ENCODE data around the gene UBXN6. TPM values are rescaled to one million over a fixed set of nuclear protein-coding genes. Genes with fewer than 3 reads are reported as not detected.
A peak's percentile ranks its signal among the peaks of the same experiment; 100 is the strongest.

Gene UBXN6
- total RNA-seq, 1 donor from 2014 or later = 52.8 TPM

DNA sequence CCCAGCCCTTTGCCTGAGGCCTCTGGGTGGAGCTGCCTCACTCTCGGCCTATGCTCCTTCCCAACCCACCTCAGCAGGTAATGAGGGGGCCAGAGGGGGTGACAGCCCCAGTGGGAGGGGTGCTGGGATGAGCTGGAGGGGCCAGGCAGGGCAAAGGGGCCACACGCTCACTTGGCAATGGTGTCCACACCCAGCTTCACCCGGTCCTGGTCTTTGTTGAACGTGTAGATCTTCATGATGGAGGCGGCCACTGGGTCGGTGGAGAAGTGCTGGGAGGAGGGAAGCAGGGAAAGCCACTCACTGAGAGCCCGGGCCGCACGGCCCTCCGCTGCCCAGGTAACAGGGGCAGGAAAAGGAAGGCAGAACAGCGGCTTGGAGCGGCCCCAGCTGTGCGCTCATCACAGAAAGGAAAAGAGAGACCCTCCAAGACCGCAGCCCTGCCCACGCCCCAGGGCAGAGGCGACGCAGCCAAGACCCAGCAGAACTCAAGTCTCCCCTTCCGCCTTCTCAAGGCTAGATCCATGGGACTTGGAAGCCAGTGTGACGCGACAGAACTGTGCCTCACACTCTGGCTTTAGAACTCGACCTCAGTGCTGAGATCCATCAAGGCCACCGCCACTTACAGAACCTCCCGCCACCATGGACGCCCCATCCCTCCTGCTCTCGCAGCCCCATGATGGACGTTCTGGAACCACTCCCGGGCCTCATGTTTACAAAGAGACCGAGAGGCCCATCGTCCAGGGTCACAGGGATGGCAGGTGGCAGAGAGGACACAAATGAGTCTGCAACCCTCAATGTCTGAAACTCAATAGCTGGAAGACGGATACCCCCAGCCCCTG, 9.2 kb downstream of the UBXN6 start:
- Mint-ChIP-seq H3K27me3 (ENCODE audit: low read depth) (no peaks in the 10 kb centered on the region), H3K4me3 (ENCODE audit: low read depth) (no peak overlapping the region), H3K36me3 (ENCODE audit: low read depth) (peaks cover 35% of the 10 kb centered on the region), H3K4me1 (ENCODE audit: low read depth) (no peaks in the 10 kb centered on the region), H3K9me3 (no peaks in the 10 kb centered on the region), H3K27ac (no peak overlapping the region)
- no peak for DNase-seq (ENCODE audit: low spot score)
- intact Hi-C loops (cut with micrococcal nuclease) = no loop called here

DNA sequence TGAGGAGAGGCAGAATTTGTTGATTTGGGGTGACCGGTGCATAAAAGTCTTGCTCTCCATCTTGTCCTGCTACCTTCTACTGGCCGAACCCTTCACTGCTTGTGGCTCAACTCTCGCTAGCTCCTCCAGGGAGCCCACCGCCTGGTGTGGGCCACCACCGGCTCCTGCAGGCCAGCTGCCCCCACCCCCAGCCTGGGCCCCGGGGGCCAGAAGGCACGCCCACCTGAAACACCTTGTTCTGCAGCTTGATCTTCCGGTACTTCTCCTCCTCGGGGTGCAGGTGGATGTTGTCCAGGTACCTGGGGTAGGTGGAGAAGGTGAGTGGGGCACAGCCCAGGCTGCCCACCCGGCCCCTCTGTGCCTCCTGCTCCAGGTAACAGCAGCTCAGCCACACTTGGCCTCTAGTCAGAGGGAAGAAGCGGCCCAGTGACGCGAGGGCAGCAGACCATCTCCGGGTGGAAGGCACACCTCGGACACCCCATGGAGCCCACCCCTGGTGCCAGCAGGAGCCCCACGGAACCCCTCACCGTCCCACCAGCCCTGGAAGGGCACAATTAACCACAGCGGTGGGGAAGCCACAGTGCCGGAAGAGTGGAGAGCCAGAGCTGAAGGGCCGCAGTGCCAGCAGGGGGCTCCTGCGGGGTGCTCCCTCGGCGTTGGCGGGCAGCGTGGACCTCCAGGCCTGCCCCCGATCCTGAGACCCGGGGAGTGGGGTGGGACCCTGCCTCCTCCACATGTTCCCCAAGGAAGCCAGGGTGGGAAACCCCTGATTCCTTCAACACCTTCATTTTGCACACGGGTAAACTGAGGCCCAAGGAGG, 10.1 kb downstream of the UBXN6 start:
- Mint-ChIP-seq H3K4me1 (ENCODE audit: low read depth) (no peaks in the 10 kb centered on the region), H3K27me3 (ENCODE audit: low read depth) (no peaks in the 10 kb centered on the region), H3K9me3 (no peaks in the 10 kb centered on the region)

DNA sequence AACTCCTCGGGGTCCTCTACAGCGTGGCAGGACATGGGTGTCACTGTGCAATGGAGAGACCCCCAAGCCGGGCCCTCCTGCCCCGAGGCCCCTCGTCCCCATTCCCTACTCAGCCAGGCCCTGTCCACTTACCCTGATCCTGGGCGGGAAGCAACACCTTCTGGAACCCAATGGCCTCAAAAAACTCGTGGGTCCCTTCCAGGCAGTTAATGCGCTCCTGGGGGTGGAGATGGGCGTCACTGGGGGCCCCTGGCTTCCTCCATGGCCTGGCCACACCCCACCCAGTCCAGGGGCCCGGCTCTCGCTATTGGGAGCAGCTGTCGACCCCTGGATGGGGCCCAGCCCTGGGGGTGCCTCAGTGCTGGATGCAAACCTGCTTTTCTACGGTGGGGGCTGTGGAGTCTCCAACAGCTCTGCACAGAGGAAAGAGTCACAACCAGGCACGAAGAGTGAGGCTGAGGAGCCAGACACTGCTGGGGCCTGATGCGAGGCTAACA, 10.8 kb downstream of the UBXN6 start:
- Mint-ChIP-seq H3K4me1 (ENCODE audit: low read depth) (no peaks in the 10 kb centered on the region), H3K27ac (no peak overlapping the region), H3K36me3 (ENCODE audit: low read depth) (peaks cover 41% of the 10 kb centered on the region), H3K27me3 (ENCODE audit: low read depth) (no peaks in the 10 kb centered on the region), H3K4me3 (ENCODE audit: low read depth) (no peak overlapping the region), H3K9me3 (no peaks in the 10 kb centered on the region)
- intact Hi-C loops (cut with micrococcal nuclease) = no loop called here
- no peak for DNase-seq (ENCODE audit: low spot score)

More for the DNA sequence above, 10.1 kb downstream of the UBXN6 start:
- intact Hi-C loops (cut with micrococcal nuclease) = no loop called here
- no peak for DNase-seq (ENCODE audit: low spot score)
- Mint-ChIP-seq H3K36me3 (ENCODE audit: low read depth) (peaks cover 35% of the 10 kb centered on the region), H3K4me3 (ENCODE audit: low read depth) (no peak overlapping the region), H3K27ac (no peak overlapping the region)

DNA sequence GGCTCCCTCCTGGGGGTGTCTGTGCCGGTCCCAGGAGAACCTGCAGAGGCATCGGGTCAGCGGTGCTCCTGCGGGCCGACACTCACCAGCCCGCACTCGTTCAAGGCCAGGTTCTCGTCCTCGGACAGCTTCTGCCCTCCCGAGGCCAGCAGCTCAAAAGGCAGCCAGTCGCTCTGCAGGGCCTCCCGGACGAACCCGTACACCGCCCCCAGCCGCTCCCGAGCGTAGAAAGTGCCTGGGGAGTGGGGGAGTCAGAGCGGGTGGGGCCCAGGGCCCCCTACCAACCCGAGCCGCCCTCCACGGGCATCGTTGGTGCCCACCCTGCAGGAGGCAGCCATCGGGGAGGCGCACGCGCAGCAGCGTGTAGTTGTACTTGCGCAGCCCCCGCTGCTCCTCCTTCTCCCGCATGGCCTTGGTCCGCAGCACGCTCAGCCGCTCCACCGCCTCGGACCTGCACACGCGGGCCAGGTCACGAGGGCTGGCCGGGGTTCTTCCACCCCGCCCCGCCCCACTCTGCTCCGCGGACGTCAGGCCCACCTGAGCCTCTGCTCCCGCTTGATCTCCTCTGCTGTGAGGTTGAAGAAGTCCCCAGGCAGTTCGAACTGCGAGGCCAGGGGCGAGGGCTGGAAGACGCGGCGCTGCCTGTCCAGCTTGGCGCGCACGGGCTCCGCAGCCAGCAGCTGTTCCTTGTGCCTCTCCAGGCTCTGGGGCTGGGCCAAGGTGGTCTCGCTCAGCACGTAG, 11.5 kb downstream of the UBXN6 start:
- no peak for DNase-seq (ENCODE audit: low spot score)
- no peak overlapping the region for H3K27ac Mint-ChIP-seq
- no peaks in the 10 kb centered on the region for H3K9me3 Mint-ChIP-seq
- H3K36me3 Mint-ChIP-seq (ENCODE audit: low read depth) = peaks cover 41% of the 10 kb centered on the region
- H3K27me3 Mint-ChIP-seq (ENCODE audit: low read depth) = no peaks in the 10 kb centered on the region
- no peak overlapping the region for H3K4me3 Mint-ChIP-seq (ENCODE audit: low read depth)
- H3K4me1 Mint-ChIP-seq (ENCODE audit: low read depth) = no peaks in the 10 kb centered on the region
- intact Hi-C loops (cut with micrococcal nuclease) = no loop called here

DNA sequence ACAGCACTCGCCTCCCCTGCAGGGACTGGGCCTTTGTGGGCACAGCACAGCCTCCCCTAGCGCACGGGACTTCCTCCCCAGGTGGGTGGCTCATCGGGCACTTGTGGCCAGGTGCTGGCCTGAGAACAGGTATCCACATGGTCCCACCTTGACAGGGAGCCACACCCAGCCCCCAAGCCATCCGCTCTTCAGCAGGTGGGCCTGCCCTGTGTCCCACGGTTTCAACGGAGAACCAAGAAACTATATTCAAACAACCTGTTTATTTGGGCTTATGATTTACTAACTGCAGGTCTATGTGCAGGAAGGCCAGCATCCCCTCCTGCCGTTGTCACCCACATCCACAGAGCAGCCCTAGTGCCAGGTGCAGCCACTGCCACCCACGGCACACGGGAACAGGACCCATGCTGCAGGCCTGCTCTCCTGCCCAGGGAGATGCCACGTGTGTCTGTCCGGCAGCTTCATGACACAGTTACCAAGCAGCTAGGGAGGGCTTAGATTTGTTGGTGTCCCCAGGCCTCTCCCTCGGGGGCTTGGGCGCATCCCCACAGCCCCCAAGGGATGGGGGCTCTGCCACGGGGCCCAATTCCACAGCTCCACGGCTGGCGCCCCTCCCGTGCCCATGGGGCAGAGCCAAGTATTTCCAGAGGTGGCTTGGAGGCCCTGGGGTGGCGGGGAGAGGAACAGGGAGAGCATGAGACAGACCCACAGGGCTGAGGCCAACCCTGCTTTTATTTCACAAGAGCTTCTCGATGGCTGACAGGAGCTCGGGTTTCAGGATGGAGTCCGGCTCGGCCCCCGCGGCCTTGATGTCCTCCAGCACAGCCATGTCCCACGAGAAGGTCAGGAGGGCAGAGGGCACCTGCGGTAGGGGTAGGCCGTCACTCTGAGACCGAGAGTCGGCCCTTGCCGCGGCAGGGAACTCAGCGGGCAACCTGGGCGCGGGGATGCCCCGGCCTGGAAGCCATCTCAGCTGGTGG, 12.5 kb downstream of the UBXN6 start:
- H3K9me3 Mint-ChIP-seq = no peaks in the 10 kb centered on the region
- no peak for DNase-seq (ENCODE audit: low spot score)
- H3K4me1 Mint-ChIP-seq (ENCODE audit: low read depth) = no peaks in the 10 kb centered on the region
- no peaks in the 10 kb centered on the region for H3K27me3 Mint-ChIP-seq (ENCODE audit: low read depth)
- H3K27ac Mint-ChIP-seq = no peak overlapping the region
- H3K36me3 Mint-ChIP-seq (ENCODE audit: low read depth) = peaks cover 43% of the 10 kb centered on the region
- H3K4me3 Mint-ChIP-seq (ENCODE audit: low read depth) = no peak overlapping the region
- intact Hi-C loops (cut with micrococcal nuclease) = no loop called here

DNA sequence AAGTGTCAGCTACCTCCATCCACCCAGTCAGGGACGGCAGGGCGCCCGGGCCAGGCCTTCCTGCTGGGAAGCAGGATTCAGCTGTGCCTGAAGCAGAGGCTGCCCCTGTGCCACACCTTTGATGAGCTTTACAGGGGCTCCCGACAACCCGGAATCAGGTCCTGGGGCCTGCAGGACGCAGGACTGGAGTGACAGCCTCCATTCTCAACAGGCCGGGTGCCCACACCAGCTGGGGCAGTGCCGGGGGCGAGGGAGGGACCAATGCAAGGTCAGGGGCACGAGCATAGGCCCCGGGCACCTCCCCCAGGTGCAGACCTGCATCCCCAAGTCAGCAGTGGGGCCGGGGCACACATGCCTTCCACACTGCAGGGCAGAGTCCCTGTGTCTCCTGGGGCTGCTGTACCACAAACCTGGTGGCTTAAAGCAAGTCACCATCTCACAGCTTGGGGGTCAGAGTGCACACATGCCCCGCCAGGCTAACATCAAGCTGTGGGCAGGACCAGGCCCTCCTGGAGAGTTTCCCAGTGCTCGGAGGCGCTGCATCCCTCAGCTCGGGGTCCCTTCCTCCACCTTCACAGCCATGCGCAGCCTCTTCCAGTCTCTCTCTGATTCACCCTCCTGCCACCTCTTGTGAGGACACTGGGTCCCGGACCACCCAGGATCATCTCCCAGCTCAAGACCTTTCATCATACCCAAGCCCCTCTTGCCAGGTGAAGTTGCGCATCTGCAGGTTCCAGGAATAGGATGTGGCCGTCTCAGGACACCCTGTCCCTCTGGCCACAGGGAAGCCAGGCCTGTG, 13.4 kb downstream of the UBXN6 start:
- intact Hi-C loops (cut with micrococcal nuclease) = no loop called here
- DNase-seq (ENCODE audit: low spot score) = no peak
- no peak overlapping the region for H3K27ac Mint-ChIP-seq
- no peaks in the 10 kb centered on the region for H3K9me3 Mint-ChIP-seq
- peaks cover 42% of the 10 kb centered on the region for H3K36me3 Mint-ChIP-seq (ENCODE audit: low read depth)
- H3K27me3 Mint-ChIP-seq (ENCODE audit: low read depth) = no peaks in the 10 kb centered on the region
- no peaks in the 10 kb centered on the region for H3K4me1 Mint-ChIP-seq (ENCODE audit: low read depth)
- H3K4me3 Mint-ChIP-seq (ENCODE audit: low read depth) = no peak overlapping the region

DNA sequence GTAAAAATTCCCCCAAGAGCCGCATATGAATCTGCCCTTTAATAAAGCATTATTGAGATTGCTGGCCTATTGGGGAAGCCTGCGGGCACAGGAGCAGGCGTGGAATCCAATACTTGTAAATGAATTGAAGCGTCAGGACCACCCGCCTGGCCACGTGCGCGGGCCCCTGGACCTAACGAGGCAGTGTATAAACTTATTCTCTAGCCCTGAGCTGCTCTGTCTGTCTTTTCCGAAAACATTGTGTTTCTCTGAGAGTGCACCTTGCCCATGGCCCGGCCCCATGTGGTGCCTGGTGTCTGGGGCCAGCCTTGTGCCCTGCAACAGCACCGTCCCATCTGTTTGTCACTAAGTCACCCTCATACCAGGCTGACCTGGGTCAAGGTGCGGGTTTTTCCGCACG, 14.4 kb downstream of the UBXN6 start:
- no peak for DNase-seq (ENCODE audit: low spot score)
- peaks cover 37% of the 10 kb centered on the region for H3K36me3 Mint-ChIP-seq (ENCODE audit: low read depth)
- no peak overlapping the region for H3K27ac Mint-ChIP-seq
- H3K27me3 Mint-ChIP-seq (ENCODE audit: low read depth) = no peaks in the 10 kb centered on the region
- no peaks in the 10 kb centered on the region for H3K9me3 Mint-ChIP-seq
- no peak overlapping the region for H3K4me3 Mint-ChIP-seq (ENCODE audit: low read depth)
- no peaks in the 10 kb centered on the region for H3K4me1 Mint-ChIP-seq (ENCODE audit: low read depth)
- intact Hi-C loops (cut with micrococcal nuclease) = no loop called here

DNA sequence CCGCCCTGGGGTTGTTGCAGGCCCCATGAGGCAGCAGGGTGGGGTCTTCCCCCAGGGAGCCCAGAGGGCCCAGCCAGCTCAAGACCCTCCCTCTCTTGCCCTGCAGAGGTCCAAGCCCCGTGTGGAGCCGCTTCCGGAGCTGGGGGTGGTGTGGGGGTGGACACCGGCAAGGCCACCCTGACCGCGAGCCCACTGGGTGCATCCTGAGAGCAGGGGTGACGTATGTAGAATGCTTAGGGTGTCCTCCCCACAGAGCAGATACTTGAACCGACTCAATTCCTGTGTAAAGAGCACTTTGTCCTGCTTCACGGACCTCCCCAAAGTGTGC, 14.8 kb downstream of the UBXN6 start:
- intact Hi-C loops (cut with micrococcal nuclease) = no loop called here
- no peaks in the 10 kb centered on the region for H3K4me1 Mint-ChIP-seq (ENCODE audit: low read depth)
- no peak overlapping the region for H3K27ac Mint-ChIP-seq
- no peaks in the 10 kb centered on the region for H3K9me3 Mint-ChIP-seq
- peaks cover 38% of the 10 kb centered on the region for H3K36me3 Mint-ChIP-seq (ENCODE audit: low read depth)
- no peak for DNase-seq (ENCODE audit: low spot score)
- no peak overlapping the region for H3K4me3 Mint-ChIP-seq (ENCODE audit: low read depth)
- no peaks in the 10 kb centered on the region for H3K27me3 Mint-ChIP-seq (ENCODE audit: low read depth)

DNA sequence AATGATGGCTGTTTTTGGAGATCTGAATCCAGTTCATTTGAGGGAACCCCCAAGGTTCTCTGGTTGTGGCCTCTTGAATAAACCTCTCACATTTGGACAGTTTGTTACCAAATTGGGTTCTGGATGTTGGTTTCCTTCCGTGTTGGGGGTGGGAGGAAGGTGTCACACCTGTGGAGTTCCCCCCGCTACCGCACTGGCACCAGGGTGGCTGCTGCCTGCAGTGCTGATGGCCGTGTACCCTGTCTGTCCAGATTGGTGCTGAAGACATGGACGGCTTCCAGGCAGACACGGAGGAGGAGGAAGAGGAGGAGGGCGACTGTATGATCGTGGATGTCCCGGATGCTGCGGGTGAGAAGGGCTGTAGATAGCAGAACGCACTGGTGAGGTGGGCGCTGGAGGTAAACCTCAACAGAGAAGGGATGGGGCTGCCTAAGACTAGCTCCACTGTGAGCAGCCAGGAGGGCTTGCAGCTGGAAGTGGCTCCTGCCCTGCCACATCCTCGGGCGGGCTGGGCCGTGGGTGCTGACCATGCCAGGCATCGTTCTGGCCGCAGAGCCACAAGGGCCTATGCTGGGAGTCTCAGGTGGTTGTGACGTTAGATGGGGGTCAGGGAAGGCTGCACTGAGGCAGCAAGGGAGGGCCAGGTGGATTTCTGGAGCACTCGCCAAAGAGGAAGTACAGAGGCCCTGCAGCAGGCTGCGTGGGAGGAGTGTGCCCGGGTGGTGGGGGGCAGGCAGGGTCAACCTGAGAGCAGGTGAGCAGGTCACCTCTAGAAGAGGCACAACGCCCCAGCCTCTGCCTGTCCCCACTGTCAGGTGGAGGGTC, 15.4 kb downstream of the UBXN6 start:
- H3K27me3 Mint-ChIP-seq (ENCODE audit: low read depth) = no peaks in the 10 kb centered on the region
- DNase-seq (ENCODE audit: low spot score) = no peak
- peaks cover 38% of the 10 kb centered on the region for H3K36me3 Mint-ChIP-seq (ENCODE audit: low read depth)
- intact Hi-C loops (cut with micrococcal nuclease) = no loop called here
- no peak overlapping the region for H3K4me3 Mint-ChIP-seq (ENCODE audit: low read depth)
- no peaks in the 10 kb centered on the region for H3K9me3 Mint-ChIP-seq
- peak overlapping the region; percentile 11 for H3K27ac Mint-ChIP-seq
- H3K4me1 Mint-ChIP-seq (ENCODE audit: low read depth) = no peaks in the 10 kb centered on the region

DNA sequence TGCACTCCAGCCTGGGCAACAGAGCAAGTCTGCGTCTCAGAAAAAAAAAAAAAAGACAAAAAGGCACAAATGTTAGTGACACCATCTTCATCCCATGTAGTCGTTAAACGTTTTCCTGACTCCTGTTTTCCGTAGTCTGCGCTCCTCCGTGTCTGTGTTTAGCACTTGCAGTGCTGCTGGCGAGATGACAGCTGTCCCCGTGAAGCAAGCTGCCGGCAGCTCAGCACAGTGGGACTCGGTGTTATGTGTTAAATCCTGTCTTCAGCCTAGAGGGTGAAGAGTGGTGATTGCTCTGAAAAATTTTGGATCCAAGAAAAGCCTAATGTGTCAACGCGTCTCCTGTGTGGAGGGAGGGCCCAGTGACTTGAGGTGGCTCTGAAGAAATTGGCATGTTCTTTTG, 18.4 kb downstream of the UBXN6 start:
- no peak overlapping the region for H3K4me3 Mint-ChIP-seq (ENCODE audit: low read depth)
- H3K27me3 Mint-ChIP-seq (ENCODE audit: low read depth) = no peaks in the 10 kb centered on the region
- no peaks in the 10 kb centered on the region for H3K4me1 Mint-ChIP-seq (ENCODE audit: low read depth)
- H3K9me3 Mint-ChIP-seq = no peaks in the 10 kb centered on the region
- peaks cover 41% of the 10 kb centered on the region for H3K36me3 Mint-ChIP-seq (ENCODE audit: low read depth)
- intact Hi-C loops (cut with micrococcal nuclease) = no loop called here
- no peak overlapping the region for H3K27ac Mint-ChIP-seq
- no peak for DNase-seq (ENCODE audit: low spot score)

DNA sequence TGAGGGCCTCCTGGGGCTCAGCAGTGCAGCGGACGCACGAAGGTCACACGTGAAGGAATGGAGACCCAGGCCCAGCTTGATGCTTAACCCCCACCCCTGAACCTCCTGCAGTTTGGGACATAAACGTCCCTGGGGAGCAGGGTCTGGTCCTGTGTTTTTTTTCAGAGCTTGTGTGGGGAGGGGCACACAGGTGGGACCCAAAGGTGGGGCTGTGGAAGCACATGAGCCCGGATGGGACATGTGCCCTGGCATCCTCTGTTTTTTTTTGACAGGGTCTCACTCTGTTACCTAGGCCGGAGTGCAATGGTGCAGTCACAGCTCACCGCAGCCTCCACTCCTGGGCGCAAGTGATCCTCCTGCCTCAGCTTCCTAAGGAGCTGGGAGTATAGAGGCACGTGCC, 20.5 kb downstream of the UBXN6 start:
- Mint-ChIP-seq H3K27ac (no peak overlapping the region), H3K9me3 (no peaks in the 10 kb centered on the region), H3K4me3 (ENCODE audit: low read depth) (no peak overlapping the region), H3K27me3 (ENCODE audit: low read depth) (no peaks in the 10 kb centered on the region), H3K4me1 (ENCODE audit: low read depth) (no peaks in the 10 kb centered on the region), H3K36me3 (ENCODE audit: low read depth) (peaks cover 53% of the 10 kb centered on the region)
- DNase-seq (ENCODE audit: low spot score) = no peak
- intact Hi-C loops (cut with micrococcal nuclease) = no loop called here
